ENCODE results near the gene CYB5R2.

- TF ChIP-seq CTCF (IDR thresholded peaks at IDR 0.05): no peak
- no peak for TF ChIP-seq POLR2A (IDR thresholded peaks at IDR 0.05)
Observed at GRCh38 chr11:7694235-7694634, 20.9 kb upstream of the CYB5R2 start.
